HEK293 (cell line): ENCODE measurements around the gene ELK4.

Experiments used
- CTCF ChIA-PET: fragments of 350-600 bp; formaldehyde crosslinking; extraction: SDS; loops from one replicate; lab custom pipeline; 2021; ENCODE audit warnings: antibody characterized with exemption; lab: Yijun Ruan, JAX
- POLR2A ChIA-PET: fragments of 300-600 bp; formaldehyde crosslinking; extraction: SDS; loops from one replicate; lab custom pipeline; 2020; ENCODE audit warnings: antibody characterized with exemption, inconsistent platforms; lab: Yijun Ruan, JAX
- H3K27ac ChIP-seq: fragments of 200-500 bp; sonication (Bioruptor generic); 2 replicates; pipeline ENCODE4 v1.5.1; 2014; ENCODE audit warnings: low read depth, low read length, control low read depth, inconsistent platforms; ENCODE audit errors: extremely low read depth
- H3K36me3 ChIP-seq, 2 experiments: fragments of 200-500 bp in 1 of 2; sonication (Bioruptor generic) in 1 of 2; 1 replicate in 1 of 2; 2 replicates in 1 of 2; pipeline ENCODE4 v1.5.1; 2014 to 2017; ENCODE audit warnings: inconsistent platforms in 2 of 2, low read length in 2 of 2; ENCODE audit not compliant: control insufficient read depth in 2 of 2, insufficient read depth in 1 of 2
- H3K4me1 ChIP-seq: fragments of 200-500 bp; sonication (Bioruptor generic); 2 replicates; pipeline ENCODE4 v1.5.1; 2014; ENCODE audit warnings: mild to moderate bottlenecking, low read length, inconsistent platforms; ENCODE audit not compliant: control insufficient read depth, insufficient read depth
- H3K4me3 ChIP-seq: 2 replicates; pipeline ENCODE4 v1.5.1; 2011; ENCODE audit warnings: low read depth, mild to moderate bottlenecking, control low read depth, low read length, moderate library complexity
- H3K9me3 ChIP-seq: fragments of 200-500 bp; sonication (Bioruptor generic); 2 replicates; pipeline ENCODE4 v1.5.1; 2014; ENCODE audit warnings: low read depth, low read length, inconsistent platforms; ENCODE audit not compliant: control insufficient read depth, insufficient read depth
- GLI2 ChIP-seq: fragments of 450-650 bp; formaldehyde crosslinking; IDR thresholded peaks from 2 replicates; pipeline ENCODE4; 2017; ENCODE audit warnings: missing biosample characterization, missing genetic modification characterization, low read depth, borderline replicate concordance
- HIC1 ChIP-seq: fragments of 450-650 bp; formaldehyde crosslinking; IDR thresholded peaks from 2 replicates; pipeline ENCODE4 v1.5.1; 2016; ENCODE audit warnings: missing biosample characterization, missing genetic modification characterization
- IKZF3 ChIP-seq: fragments of 450-650 bp; IDR thresholded peaks from 2 replicates; pipeline ENCODE4 v1.5.0; 2018; ENCODE audit warnings: missing biosample characterization, mild to moderate bottlenecking, missing genetic modification characterization, moderate library complexity
- PRDM2 ChIP-seq: fragments of 450-650 bp; formaldehyde crosslinking; IDR thresholded peaks from 2 replicates; pipeline ENCODE4 v1.5.1; 2016; ENCODE audit warnings: missing biosample characterization, missing genetic modification characterization, borderline replicate concordance
- PRDM4 ChIP-seq: fragments of 450-650 bp; formaldehyde crosslinking; IDR thresholded peaks from 2 replicates; pipeline ENCODE4 v1.5.1; 2017; ENCODE audit warnings: missing biosample characterization, missing genetic modification characterization
- YY1 ChIP-seq: fragments of 450-650 bp; formaldehyde crosslinking; IDR thresholded peaks from 2 replicates; pipeline ENCODE4 v1.5.1; 2018; ENCODE audit warnings: missing biosample characterization, missing genetic modification characterization
- YY2 ChIP-seq: fragments of 450-650 bp; formaldehyde crosslinking; IDR thresholded peaks from 2 replicates; pipeline ENCODE4 v1.5.1; 2016; ENCODE audit warnings: missing biosample characterization, missing genetic modification characterization
- ZBTB44 ChIP-seq: fragments of 450-650 bp; IDR thresholded peaks from 2 replicates; pipeline ENCODE4 v1.5.1; 2018; ENCODE audit warnings: missing biosample characterization, mild to moderate bottlenecking, missing genetic modification characterization
- ZBTB49 ChIP-seq: fragments of 450-650 bp; formaldehyde crosslinking; IDR thresholded peaks from 2 replicates; pipeline ENCODE4 v1.5.1; 2016; ENCODE audit warnings: missing biosample characterization, missing genetic modification characterization, low read depth
- ZNF133 ChIP-seq: fragments of 450-650 bp; formaldehyde crosslinking; IDR thresholded peaks from 2 replicates; pipeline ENCODE4 v1.5.1; 2016; ENCODE audit warnings: missing biosample characterization, missing genetic modification characterization
- ZNF16 ChIP-seq: fragments of 450-650 bp; formaldehyde crosslinking; IDR thresholded peaks from 2 replicates; pipeline ENCODE4 v1.5.1; 2016; ENCODE audit warnings: low read depth, missing biosample characterization, missing genetic modification characterization
- ZNF175 ChIP-seq: fragments of 450-650 bp; formaldehyde crosslinking; IDR thresholded peaks from 2 replicates; pipeline ENCODE4 v1.5.1; 2016; ENCODE audit warnings: missing biosample characterization, missing genetic modification characterization
- ZNF341 ChIP-seq: fragments of 450-650 bp; formaldehyde crosslinking; IDR thresholded peaks from 2 replicates; pipeline ENCODE4; 2016; ENCODE audit warnings: low read depth, missing biosample characterization, missing genetic modification characterization
- ZNF510 ChIP-seq: fragments of 450-650 bp; formaldehyde crosslinking; IDR thresholded peaks from 2 replicates; pipeline ENCODE4 v1.5.1; 2018; ENCODE audit warnings: mild to moderate bottlenecking, missing genetic modification characterization, missing biosample characterization; ENCODE audit not compliant: insufficient replicate concordance
- ZNF621 ChIP-seq: fragments of 450-650 bp; formaldehyde crosslinking; IDR thresholded peaks from 2 replicates; pipeline ENCODE4 v1.5.1; 2017; ENCODE audit warnings: missing biosample characterization, missing genetic modification characterization
- ZNF645 ChIP-seq: fragments of 450-650 bp; formaldehyde crosslinking; IDR thresholded peaks from 2 replicates; pipeline ENCODE4; 2016; ENCODE audit warnings: missing biosample characterization, missing genetic modification characterization
- ZNF830 ChIP-seq: fragments of 450-650 bp; IDR thresholded peaks from 2 replicates; pipeline ENCODE4 v1.5.0; 2018; ENCODE audit warnings: missing biosample characterization, missing genetic modification characterization, low read depth, mild to moderate bottlenecking, moderate library complexity
- ZXDB ChIP-seq: fragments of 450-650 bp; formaldehyde crosslinking; IDR thresholded peaks from 2 replicates; pipeline ENCODE4 v1.5.1; 2016; ENCODE audit warnings: missing biosample characterization, missing genetic modification characterization

Gene ELK4

GRCh38 chr1:205681364-205681763, 49.6 kb upstream of the ELK4 start (continued):
- TF ChIP-seq ZNF645 (no peak), ZXDB (tag by site-specific recombination) (no peak), YY1 (tag by site-specific recombination) (no peak), ZNF175 (tag by site-specific recombination) (no peak), IKZF3 (tag by site-specific recombination) (no peak), ZNF133 (tag by site-specific recombination) (no peak), GLI2 (tag by site-specific recombination) (no peak), PRDM2 (no peak), PRDM4 (tag by site-specific recombination) (no peak)

GRCh38 chr1:205680073-205680851, 48.5 kb upstream of the ELK4 start, which contains the start of gene SLC45A3:
TSS of gene SLC45A3 (minus strand) at chr1:205680509. CDS start at chr1:205664656, 15,853 bp downstream.
- H3K9me3 ChIP-seq, result no peaks in the 10 kb centered on the region
- ChIA-PET CTCF (interaction anchor here (0.6 to 6.3 kb wide), 7 partner anchors 19 to 571 kb away, joined by 3 to 65 read pairs (median 4); no protein-coding TSS in a partner anchor), POLR2A (interaction anchor here (0.6 to 2.1 kb wide), 5 partner anchors 9 to 69 kb away, joined by 3 to 6 read pairs (median 3); partner anchors contain the start of genes ELK4 and NUCKS1)
- peak within 1 kb of the TSS; percentile 58; the same call in 1 of the 2 replicates for H3K27ac ChIP-seq
- peak within 1 kb of the TSS; percentile 67 for H3K4me3 ChIP-seq
- H3K36me3 ChIP-seq, result no peaks in the 10 kb centered on the region
- no peaks in the 10 kb centered on the region for H3K4me1 ChIP-seq
- TF ChIP-seq ZNF830 (tag by site-specific recombination) (no peak), GLI2 (tag by site-specific recombination) (no peak), YY2 (tag by site-specific recombination) (no peak), ZBTB49 (tag by site-specific recombination) (no peak), ZBTB44 (tag by site-specific recombination) (no peak), ZNF341 (peak; percentile 71), ZNF510 (tag by site-specific recombination) (no peak), ZNF16 (tag by site-specific recombination) (no peak), YY1 (tag by site-specific recombination) (no peak), ZNF621 (tag by site-specific recombination) (no peak), HIC1 (no peak; the same call in 1 of the 2 replicates)
